GM21526 (cell line): Measurements from ENCODE around the gene ROR2.

Source experiments
- ATAC-seq: cut with Tn5 transposase; IDR thresholded peaks from one replicate; pipeline ENCODE4 v1.9.1; 2021; ENCODE audit warnings: moderate library complexity; ENCODE audit not compliant: unreplicated experiment, low FRiP score

Gene ROR2

GRCh38 chr9:91515074-91515687, 434.8 kb downstream of the ROR2 start:
- ATAC-seq = no peak
